Measurements from ENCODE around the gene INO80E. TPM values are rescaled to one million over a fixed set of nuclear protein-coding genes. Genes with fewer than 3 reads are reported as not detected.

The INO80E gene
- total RNA-seq, 2 donors from 2014 or later, result 28.3 to 54.5 TPM

GRCh38 chr16:29982560-29983419 is 13.3 kb upstream of the INO80E start:
- no peak overlapping the region for H3K4me3 ChIP-seq
- no peaks in the 10 kb centered on the region for H3K9me3 ChIP-seq
- DNase-seq, result no peak
- TF ChIP-seq, protein P1, sequence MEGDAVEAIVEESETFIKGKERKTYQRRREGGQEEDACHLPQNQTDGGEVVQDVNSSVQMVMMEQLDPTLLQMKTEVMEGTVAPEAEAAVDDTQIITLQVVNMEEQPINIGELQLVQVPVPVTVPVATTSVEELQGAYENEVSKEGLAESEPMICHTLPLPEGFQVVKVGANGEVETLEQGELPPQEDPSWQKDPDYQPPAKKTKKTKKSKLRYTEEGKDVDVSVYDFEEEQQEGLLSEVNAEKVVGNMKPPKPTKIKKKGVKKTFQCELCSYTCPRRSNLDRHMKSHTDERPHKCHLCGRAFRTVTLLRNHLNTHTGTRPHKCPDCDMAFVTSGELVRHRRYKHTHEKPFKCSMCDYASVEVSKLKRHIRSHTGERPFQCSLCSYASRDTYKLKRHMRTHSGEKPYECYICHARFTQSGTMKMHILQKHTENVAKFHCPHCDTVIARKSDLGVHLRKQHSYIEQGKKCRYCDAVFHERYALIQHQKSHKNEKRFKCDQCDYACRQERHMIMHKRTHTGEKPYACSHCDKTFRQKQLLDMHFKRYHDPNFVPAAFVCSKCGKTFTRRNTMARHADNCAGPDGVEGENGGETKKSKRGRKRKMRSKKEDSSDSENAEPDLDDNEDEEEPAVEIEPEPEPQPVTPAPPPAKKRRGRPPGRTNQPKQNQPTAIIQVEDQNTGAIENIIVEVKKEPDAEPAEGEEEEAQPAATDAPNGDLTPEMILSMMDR (IDR thresholded peaks at IDR 0.05), result no peak
- TF ChIP-seq POLR2A (IDR thresholded peaks at IDR 0.05), result no peak
- WGBS, 2 donors, result 92% methylated on average over 18 to 24 of the region's 24 CpGs
- peaks cover 36 to 77% of the 10 kb centered on the region in 2 donors for H3K36me3 ChIP-seq (replicated peaks in 1 of 2; ENCODE audit: insufficient read depth in 1 of 2, low read depth in 2 of 2)
- no peak for ATAC-seq
- H3K4me1 ChIP-seq, result no peaks in the 10 kb centered on the region
- H3K27ac ChIP-seq, result no peak overlapping the region
- no peaks in the 10 kb centered on the region for H3K27me3 ChIP-seq
- intact Hi-C loops (cut with DNase I), result no loop called here

DNA sequence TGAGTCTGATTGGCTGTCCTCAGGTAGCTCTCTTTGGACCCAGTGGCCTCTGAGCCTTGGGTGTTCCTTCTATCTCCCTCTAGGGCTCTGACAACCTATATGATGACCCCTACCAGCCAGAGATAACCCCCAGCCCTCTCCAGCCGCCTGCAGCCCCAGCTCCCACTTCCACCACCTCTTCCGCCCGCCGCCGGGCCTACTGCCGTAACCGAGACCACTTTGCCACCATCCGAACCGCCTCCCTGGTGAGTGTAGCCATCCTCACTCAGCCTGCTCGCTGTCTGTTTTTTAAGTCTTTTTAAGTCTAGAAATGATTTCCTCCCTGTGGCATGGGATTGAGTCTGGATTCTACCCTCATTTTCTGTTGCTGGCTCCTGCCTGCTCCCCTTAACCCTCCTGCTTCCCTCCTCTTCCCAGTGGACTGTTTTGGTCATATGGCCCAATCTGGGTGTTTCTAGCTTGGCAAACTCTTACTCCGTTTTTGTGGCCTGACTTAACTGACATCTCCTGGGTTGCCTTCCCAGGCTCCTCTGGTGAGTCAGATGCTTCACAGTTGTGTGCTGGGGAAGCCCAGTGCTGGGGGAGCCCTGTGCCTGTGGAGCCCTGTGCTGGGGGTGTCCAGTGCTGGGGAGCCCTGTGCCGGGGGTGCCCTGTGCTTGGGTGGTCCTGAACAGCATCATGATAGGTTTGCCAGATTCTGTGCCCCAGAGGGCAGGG is 12.5 kb upstream of the INO80E start:
- intact Hi-C loops (cut with DNase I), result no loop called here
- 75 to 85% methylated on average over 11 to 12 of the region's 12 CpGs for WGBS, 2 donors
- no peaks in the 10 kb centered on the region for H3K4me1 ChIP-seq
- H3K27me3 ChIP-seq, result no peaks in the 10 kb centered on the region
- DNase-seq (no peak), ATAC-seq (no peak)
- H3K9me3 ChIP-seq, result no peaks in the 10 kb centered on the region
- TF ChIP-seq, protein P1 (IDR thresholded peaks at IDR 0.05), result no peak
- no peak for TF ChIP-seq POLR2A (IDR thresholded peaks at IDR 0.05)
- no peak overlapping the region for H3K27ac ChIP-seq
- no peak overlapping the region for H3K4me3 ChIP-seq
- H3K36me3 ChIP-seq (replicated peaks in 1 of 2; ENCODE audit: insufficient read depth in 1 of 2, low read depth in 2 of 2), result peaks cover 36 to 73% of the 10 kb centered on the region in 2 donors

- TF ChIP-seq POLR2A (IDR thresholded peaks at IDR 0.05), result no peak
- TF ChIP-seq, protein P1 (IDR thresholded peaks at IDR 0.05), result no peak
- 73 to 87% methylated on average over 6 of the region's 6 CpGs for WGBS, 2 donors
- no peak for DNase-seq
- no peaks in the 10 kb centered on the region for H3K27me3 ChIP-seq
- H3K27ac ChIP-seq, result no peak overlapping the region
- no peaks in the 10 kb centered on the region for H3K9me3 ChIP-seq
- peaks cover 36 to 68% of the 10 kb centered on the region in 2 donors for H3K36me3 ChIP-seq (replicated peaks in 1 of 2; ENCODE audit: insufficient read depth in 1 of 2, low read depth in 2 of 2)
- no peak overlapping the region for H3K4me3 ChIP-seq
- intact Hi-C loops (cut with DNase I), result no loop called here
- no peaks in the 10 kb centered on the region for H3K4me1 ChIP-seq
- no peak for ATAC-seq
Measured at GRCh38 chr16:29984137-29984763, 11.8 kb upstream of the INO80E start.

- 86 to 90% methylated on average over 5 of the region's 5 CpGs for WGBS, 2 donors
- ATAC-seq, result no peak
- no peaks in the 10 kb centered on the region for H3K4me1 ChIP-seq
- H3K27ac ChIP-seq, result no peak overlapping the region
- H3K4me3 ChIP-seq, result no peak overlapping the region
- no peaks in the 10 kb centered on the region for H3K27me3 ChIP-seq
- peaks cover 36 to 64% of the 10 kb centered on the region in 2 donors for H3K36me3 ChIP-seq (replicated peaks in 1 of 2; ENCODE audit: insufficient read depth in 1 of 2, low read depth in 2 of 2)
- intact Hi-C loops (cut with DNase I), result no loop called here
- DNase-seq, result no peak
- H3K9me3 ChIP-seq, result no peaks in the 10 kb centered on the region
- TF ChIP-seq POLR2A (IDR thresholded peaks at IDR 0.05), result no peak
Measured at GRCh38 chr16:29984764-29985147, 11.3 kb upstream of the INO80E start.

GRCh38 chr16:29985271-29985811 is 10.7 kb upstream of the INO80E start:
- no peak overlapping the region for H3K27ac ChIP-seq
- no peak for DNase-seq
- H3K36me3 ChIP-seq (replicated peaks in 1 of 2; ENCODE audit: insufficient read depth in 1 of 2, low read depth in 2 of 2), result peaks cover 36 to 59% of the 10 kb centered on the region in 2 donors
- intact Hi-C loops (cut with DNase I), result no loop called here
- H3K27me3 ChIP-seq, result no peaks in the 10 kb centered on the region
- TF ChIP-seq POLR2A (IDR thresholded peaks at IDR 0.05), result no peak
- TF ChIP-seq, protein P1 (IDR thresholded peaks at IDR 0.05), result no peak
- no peaks in the 10 kb centered on the region for H3K4me1 ChIP-seq
- no peaks in the 10 kb centered on the region for H3K9me3 ChIP-seq
- no peak overlapping the region for H3K4me3 ChIP-seq
- ATAC-seq, result no peak
- WGBS, 2 donors, result 90 to 94% methylated on average over 19 to 28 of the region's 28 CpGs

All from body of pancreas (tissue), 4 donors.